ENCODE results near the gene FASLG.

FASLG gene

DNA sequence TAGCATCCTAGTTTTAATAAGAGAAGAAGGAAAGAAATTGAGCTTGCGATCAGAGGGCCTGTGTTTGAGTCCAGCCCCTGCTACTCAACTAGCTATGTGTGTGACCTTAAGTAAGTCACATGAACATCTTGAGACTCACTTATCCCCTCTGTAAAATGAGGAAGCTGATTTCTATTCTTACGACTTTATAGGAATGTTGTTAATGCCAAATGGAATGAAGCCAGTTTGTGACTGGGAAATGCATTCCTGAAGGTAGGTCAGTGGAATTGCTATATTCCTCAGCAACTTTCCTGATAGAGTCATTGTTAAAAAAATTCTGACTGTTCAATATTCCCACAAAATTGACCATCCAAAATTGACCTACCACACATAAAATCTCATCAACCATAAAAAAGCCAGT lies 14.9 kb downstream of the FASLG start:
- in situ Hi-C loops (cut with HindIII; ENCODE audit: low sequenced_read_pairs) = no loop called here
- no peak for DNase-seq (ENCODE audit: low read depth, low spot score)
- TF ChIP-seq CTCF (IDR thresholded peaks at IDR 0.05; ENCODE audit: low read depth, low read length) = no peak

DNA sequence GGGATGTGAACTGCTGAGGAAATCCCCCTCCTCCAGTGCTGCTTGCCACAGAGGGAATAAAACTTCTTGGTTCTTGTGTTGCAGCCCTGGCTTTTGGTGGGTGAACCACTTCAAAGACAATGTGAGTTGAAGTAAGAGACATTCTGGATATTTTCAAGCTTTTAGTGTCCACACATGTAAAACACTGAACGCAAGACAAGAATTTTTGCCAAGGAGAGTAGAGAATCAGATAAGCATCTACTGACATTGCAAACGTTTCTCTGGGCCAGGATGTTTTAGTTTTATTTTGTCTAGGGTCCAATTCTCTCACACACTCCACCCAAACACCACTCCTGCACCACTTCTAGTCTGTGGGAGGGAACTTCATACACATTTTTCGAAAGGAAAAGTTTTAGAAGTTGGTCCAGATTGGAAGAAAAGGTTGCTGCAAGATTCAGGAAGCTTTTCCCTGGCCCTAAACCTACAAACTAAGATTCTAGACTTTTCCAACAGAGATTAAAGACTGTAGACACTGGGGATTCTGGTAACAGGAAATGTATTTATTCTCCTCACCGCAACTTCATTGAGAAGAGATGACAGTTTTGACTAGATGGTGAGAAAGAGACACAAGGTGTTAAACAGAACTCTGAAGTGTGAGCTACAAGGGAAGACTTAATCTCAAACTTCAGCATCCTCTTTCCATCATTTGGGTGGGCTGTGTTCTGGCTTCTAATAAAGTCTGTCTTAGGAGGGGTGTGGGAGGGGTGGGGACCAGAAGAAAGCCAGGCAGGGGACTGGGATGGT lies 16.1 kb downstream of the FASLG start:
- H3K4me3 ChIP-seq (ENCODE audit: low read depth, low read length) = no peak overlapping the region
- in situ Hi-C loops (cut with HindIII; ENCODE audit: low sequenced_read_pairs) = no loop called here
- no peak for TF ChIP-seq CTCF (IDR thresholded peaks at IDR 0.05; ENCODE audit: low read depth, low read length)
- DNase-seq (ENCODE audit: low read depth, low spot score) = no peak

More for the DNA sequence above, 14.9 kb downstream of the FASLG start:
- H3K4me3 ChIP-seq (ENCODE audit: low read depth, low read length) = no peak overlapping the region

GRCh38 chr1:172679000-172679772 lies 20.3 kb downstream of the FASLG start:
- TF ChIP-seq CTCF (IDR thresholded peaks at IDR 0.05; ENCODE audit: low read depth, low read length) = no peak
- in situ Hi-C loops (cut with HindIII; ENCODE audit: low sequenced_read_pairs) = no loop called here
- DNase-seq (ENCODE audit: low read depth, low spot score) = no peak
- no peak overlapping the region for H3K4me3 ChIP-seq (ENCODE audit: low read depth, low read length)

DNA sequence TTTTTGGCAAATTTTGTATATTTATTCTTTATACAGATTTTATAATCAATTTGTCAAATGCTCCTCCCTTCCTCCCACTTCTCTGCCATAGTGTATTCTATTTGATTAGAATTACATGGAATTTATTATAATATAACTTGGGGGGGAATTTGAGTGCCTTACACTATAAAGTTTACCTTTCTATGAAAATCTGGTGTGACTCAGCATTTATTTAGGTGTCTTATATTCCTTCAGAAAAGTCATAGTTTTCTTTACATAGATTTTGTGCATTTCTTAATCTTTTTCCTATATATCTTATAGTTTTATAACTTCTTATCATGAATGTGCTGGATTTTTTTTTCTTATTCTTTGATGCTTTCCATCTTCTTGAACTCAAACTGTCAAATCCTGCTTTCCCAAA lies 21.3 kb downstream of the FASLG start:
- DNase-seq (ENCODE audit: low read depth, low spot score) = no peak
- no peak for TF ChIP-seq CTCF (IDR thresholded peaks at IDR 0.05; ENCODE audit: low read depth, low read length)
- H3K4me3 ChIP-seq (ENCODE audit: low read depth, low read length) = no peak overlapping the region
- in situ Hi-C loops (cut with HindIII; ENCODE audit: low sequenced_read_pairs) = no loop called here

DNA sequence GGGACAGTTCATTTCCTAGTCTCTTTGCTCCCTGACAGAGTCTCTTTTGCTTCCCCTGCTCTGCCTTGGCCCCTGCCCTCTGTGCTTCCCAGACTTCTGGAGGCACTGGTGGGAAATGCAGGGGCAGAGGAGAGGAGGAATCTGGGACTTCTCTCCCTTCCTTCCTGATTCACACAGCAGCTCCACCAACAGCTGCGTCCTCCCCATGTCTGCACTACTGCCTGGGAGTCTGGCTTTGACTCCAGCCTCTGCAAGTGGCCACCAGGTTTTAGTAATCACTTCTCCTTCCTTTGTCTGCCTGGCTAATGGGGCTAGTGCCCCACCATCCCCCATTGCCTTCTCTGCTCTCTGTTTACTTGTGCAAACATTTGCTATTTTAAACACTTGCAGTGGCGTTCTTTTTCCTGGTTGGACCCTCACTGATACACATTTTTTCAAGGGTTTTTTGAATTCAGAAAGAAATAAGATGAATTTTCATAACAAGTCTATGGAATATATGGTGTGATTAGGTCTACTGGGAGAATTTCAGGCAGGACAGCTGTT lies 21.9 kb downstream of the FASLG start:
- no peak for TF ChIP-seq CTCF (IDR thresholded peaks at IDR 0.05; ENCODE audit: low read depth, low read length)
- DNase-seq (ENCODE audit: low read depth, low spot score) = no peak
- in situ Hi-C loops (cut with HindIII; ENCODE audit: low sequenced_read_pairs) = no loop called here
- no peak overlapping the region for H3K4me3 ChIP-seq (ENCODE audit: low read depth, low read length)

DNA sequence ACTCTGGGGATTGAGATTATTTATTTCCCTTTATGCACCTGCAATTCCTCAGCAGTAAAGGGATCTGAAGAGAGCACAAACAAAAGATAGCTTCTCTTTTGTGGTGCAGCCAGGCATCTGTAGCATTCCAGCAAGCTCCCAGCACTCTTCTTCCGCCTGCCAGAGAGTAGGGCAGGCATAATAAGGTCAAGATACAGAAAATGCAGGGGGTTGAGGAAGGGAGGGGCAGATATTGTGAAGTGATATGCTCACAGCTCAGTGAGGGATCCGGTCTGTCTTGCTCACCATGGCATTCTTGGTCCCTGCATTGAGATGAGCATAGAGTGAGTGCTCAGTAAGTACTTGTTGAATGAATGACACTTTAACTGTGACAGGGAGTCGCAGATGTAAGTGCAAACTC lies 23.9 kb downstream of the FASLG start:
- DNase-seq (ENCODE audit: low read depth, low spot score) = no peak
- in situ Hi-C loops (cut with HindIII; ENCODE audit: low sequenced_read_pairs) = no loop called here
- no peak for TF ChIP-seq CTCF (IDR thresholded peaks at IDR 0.05; ENCODE audit: low read depth, low read length)
- no peak overlapping the region for H3K4me3 ChIP-seq (ENCODE audit: low read depth, low read length)
